ENCODE measurements around the gene MT1F.
"Not testable (repeated sequence)": the region's sequence is repeated elsewhere in the genome, so short reads cannot be mapped to it uniquely, and the experiment has no call there.

The MT1F gene

GRCh38 chr16:56669005-56669839 lies 11.5 kb downstream of the MT1F start, which contains the start of gene MT1H:
Gene MT1H, plus strand, starts transcription at chr16:56669814. Its CDS starts 71 bp downstream, at chr16:56669885.
- Histone ChIP-seq H3K4me3 (ENCODE audit: low read depth in 1 of 2, low read length in 2 of 2) (no peak within 1 kb of the TSS), H3K27me3 (ENCODE audit: insufficient read depth, low read length, poor library complexity) (peaks cover 44% of the 10 kb centered on the region), H3K79me2 (ENCODE audit: insufficient read depth, low read length) (no peaks in the 10 kb centered on the region), H3K27ac (ENCODE audit: low read length) (no peak within 1 kb of the TSS), H3K36me3 (ENCODE audit: insufficient read depth, low read length) (no peaks in the 10 kb centered on the region), H3K4me2 (ENCODE audit: insufficient read depth, low read length) (no peak within 1 kb of the TSS), H2AFZ (ENCODE audit: low read depth, low read length) (no peak within 1 kb of the TSS), H3K9me3 (ENCODE audit: insufficient read depth, low read length, severe bottlenecking) (no peaks in the 10 kb centered on the region), H3K9ac (ENCODE audit: low read depth, low read length) (no peak within 1 kb of the TSS), H4K20me1 (ENCODE audit: insufficient read depth, low read length) (no peaks in the 10 kb centered on the region), H3K4me1 (ENCODE audit: insufficient read depth, low read length) (no peaks in the 10 kb centered on the region)
- ATAC-seq (ENCODE audit: insufficient read depth, low read depth) (no peak), DNase-seq (no peak)
- TF ChIP-seq CTCF (IDR thresholded peaks at IDR 0.05; ENCODE audit: borderline replicate concordance, extremely low read depth, low read length, poor library complexity, severe bottlenecking) (no peak), EZH2 (IDR thresholded peaks at IDR 0.05; ENCODE audit: borderline replicate concordance, low read depth, low read length, severe bottlenecking) (no peak)

- DNase-seq (no peak), ATAC-seq (ENCODE audit: insufficient read depth, low read depth) (no peak)
- H3K27ac ChIP-seq (ENCODE audit: low read length): no peak overlapping the region
- H3K36me3 ChIP-seq (ENCODE audit: insufficient read depth, low read length): no peaks in the 10 kb centered on the region
- no peaks in the 10 kb centered on the region for H4K20me1 ChIP-seq (ENCODE audit: insufficient read depth, low read length)
- no peaks in the 10 kb centered on the region for H3K4me1 ChIP-seq (ENCODE audit: insufficient read depth, low read length)
- no peak overlapping the region for H2AFZ ChIP-seq (ENCODE audit: low read depth, low read length)
- H3K79me2 ChIP-seq (ENCODE audit: insufficient read depth, low read length): no peaks in the 10 kb centered on the region
- H3K4me2 ChIP-seq (ENCODE audit: insufficient read depth, low read length): no peak overlapping the region
- no peaks in the 10 kb centered on the region for H3K9me3 ChIP-seq (ENCODE audit: insufficient read depth, low read length, severe bottlenecking)
- H3K4me3 ChIP-seq (ENCODE audit: low read depth in 1 of 2, low read length in 2 of 2): no peak overlapping the region
- no peak overlapping the region for H3K9ac ChIP-seq (ENCODE audit: low read depth, low read length)
- H3K27me3 ChIP-seq (ENCODE audit: insufficient read depth, low read length, poor library complexity): peaks cover 40% of the 10 kb centered on the region
- TF ChIP-seq CTCF (IDR thresholded peaks at IDR 0.05; ENCODE audit: borderline replicate concordance, extremely low read depth, low read length, poor library complexity, severe bottlenecking) (no peak), EZH2 (IDR thresholded peaks at IDR 0.05; ENCODE audit: borderline replicate concordance, low read depth, low read length, severe bottlenecking) (no peak)
Measured at GRCh38 chr16:56669840-56670619, 12.3 kb downstream of the MT1F start.

- H3K36me3 ChIP-seq (ENCODE audit: insufficient read depth, low read length): no peaks in the 10 kb centered on the region
- H3K9ac ChIP-seq (ENCODE audit: low read depth, low read length): no peak overlapping the region
- no peak for ATAC-seq (ENCODE audit: insufficient read depth, low read depth)
- no peaks in the 10 kb centered on the region for H3K4me1 ChIP-seq (ENCODE audit: insufficient read depth, low read length)
- no peak overlapping the region for H2AFZ ChIP-seq (ENCODE audit: low read depth, low read length)
- H3K27ac ChIP-seq (ENCODE audit: low read length): no peak overlapping the region
- peaks cover 40% of the 10 kb centered on the region for H3K27me3 ChIP-seq (ENCODE audit: insufficient read depth, low read length, poor library complexity)
- H3K9me3 ChIP-seq (ENCODE audit: insufficient read depth, low read length, severe bottlenecking): no peaks in the 10 kb centered on the region
- H4K20me1 ChIP-seq (ENCODE audit: insufficient read depth, low read length): no peaks in the 10 kb centered on the region
- no peak for DNase-seq
- no peak overlapping the region for H3K4me2 ChIP-seq (ENCODE audit: insufficient read depth, low read length)
- TF ChIP-seq EZH2 (IDR thresholded peaks at IDR 0.05; ENCODE audit: borderline replicate concordance, low read depth, low read length, severe bottlenecking) (no peak), CTCF (IDR thresholded peaks at IDR 0.05; ENCODE audit: borderline replicate concordance, extremely low read depth, low read length, poor library complexity, severe bottlenecking) (no peak)
- H3K4me3 ChIP-seq (ENCODE audit: low read depth in 1 of 2, low read length in 2 of 2): no peak overlapping the region
- no peaks in the 10 kb centered on the region for H3K79me2 ChIP-seq (ENCODE audit: insufficient read depth, low read length)
Measured at GRCh38 chr16:56670620-56670934, 12.8 kb downstream of the MT1F start.

- not testable (repeated sequence) for H3K36me3 ChIP-seq (ENCODE audit: insufficient read depth, low read length); H3K79me2 ChIP-seq (ENCODE audit: insufficient read depth, low read length); H3K9ac ChIP-seq (ENCODE audit: low read depth, low read length); DNase-seq; ATAC-seq (ENCODE audit: insufficient read depth, low read depth); H3K4me1 ChIP-seq (ENCODE audit: insufficient read depth, low read length); H3K4me3 ChIP-seq (ENCODE audit: low read depth in 1 of 2, low read length in 2 of 2); H3K27ac ChIP-seq (ENCODE audit: low read length); H3K4me2 ChIP-seq (ENCODE audit: insufficient read depth, low read length); H4K20me1 ChIP-seq (ENCODE audit: insufficient read depth, low read length); H3K9me3 ChIP-seq (ENCODE audit: insufficient read depth, low read length, severe bottlenecking); H2AFZ ChIP-seq (ENCODE audit: low read depth, low read length)
- peaks cover 44% of the 10 kb centered on the region for H3K27me3 ChIP-seq (ENCODE audit: insufficient read depth, low read length, poor library complexity)
Measured at GRCh38 chr16:56671691-56672090, 13.9 kb downstream of the MT1F start.

GRCh38 chr16:56672171-56672570 lies 14.4 kb downstream of the MT1F start:
- not testable (repeated sequence) for H3K9me3 ChIP-seq (ENCODE audit: insufficient read depth, low read length, severe bottlenecking); H3K4me1 ChIP-seq (ENCODE audit: insufficient read depth, low read length)

More at GRCh38 chr16:56672171-56672570, 14.4 kb downstream of the MT1F start:
- not testable (repeated sequence) for H3K27ac ChIP-seq (ENCODE audit: low read length); H3K9ac ChIP-seq (ENCODE audit: low read depth, low read length); H3K4me2 ChIP-seq (ENCODE audit: insufficient read depth, low read length); DNase-seq; H2AFZ ChIP-seq (ENCODE audit: low read depth, low read length); H3K4me3 ChIP-seq (ENCODE audit: low read depth in 1 of 2, low read length in 2 of 2); H3K79me2 ChIP-seq (ENCODE audit: insufficient read depth, low read length); H4K20me1 ChIP-seq (ENCODE audit: insufficient read depth, low read length); H3K36me3 ChIP-seq (ENCODE audit: insufficient read depth, low read length); ATAC-seq (ENCODE audit: insufficient read depth, low read depth)
- H3K27me3 ChIP-seq (ENCODE audit: insufficient read depth, low read length, poor library complexity): peaks cover 45% of the 10 kb centered on the region
